Esophagus muscularis mucosa (tissue), 4 donors: ENCODE measurements around the gene TNFAIP2. TPM values are rescaled to one million over a fixed set of nuclear protein-coding genes. Genes with fewer than 3 reads are reported as not detected.
A peak's percentile ranks its signal among the peaks of the same experiment; 100 is the strongest.

Source experiments
- DNase-seq: peaks from one replicate; pipeline ENCODE4 v3.0.0-alpha.2; 2017; ENCODE audit errors: extremely low spot score
- H3K27ac ChIP-seq, 4 donors: fragments of 200-600 bp; sonication (generic); replicated peaks in 1 of 4; 1 replicate in 3 of 4; 2 replicates in 1 of 4; pipeline ENCODE4 v1.5.1; 2016 to 2019; ENCODE audit warnings: mild to moderate bottlenecking in 1 of 4
- H3K27me3 ChIP-seq, 4 donors: fragments of 200-600 bp; sonication (generic); one replicate each; pipeline versions ENCODE4 v1.5.1 to v1.6.0; 2016 to 2019
- H3K36me3 ChIP-seq, 4 donors: fragments of 200-600 bp; sonication (generic); one replicate each; pipeline ENCODE4 v1.5.1; 2016 to 2019
- H3K4me1 ChIP-seq, 4 donors: fragments of 200-600 bp; sonication (generic); one replicate each; pipeline ENCODE4 v1.5.1; 2016 to 2019
- H3K4me3 ChIP-seq, 4 donors: fragments of 200-600 bp; sonication (generic); 1 replicate in 2 of 4; 2 replicates in 2 of 4; pipeline ENCODE4 v1.5.1; 2016 to 2019; ENCODE audit warnings: mild to moderate bottlenecking in 4 of 4, moderate library complexity in 1 of 4
- H3K9me3 ChIP-seq, 4 donors: fragments of 200-600 bp; sonication (generic); 1 replicate in 3 of 4; 2 replicates in 1 of 4; pipeline ENCODE4 v1.5.1; 2016 to 2019
- EP300 ChIP-seq: sonication (generic); formaldehyde crosslinking; IDR thresholded peaks from one replicate; pipeline ENCODE4 v1.6.1; 2017; ENCODE audit warnings: antibody characterized with exemption
- POLR2A ChIP-seq: fragments of 450-650 bp; IDR thresholded peaks from one replicate; pipeline ENCODE4 v1.6.1; 2017; ENCODE audit warnings: antibody characterized with exemption, moderate library complexity, mild to moderate bottlenecking, low read depth
- POLR2AphosphoS5 ChIP-seq, 2 donors: sonication (generic); formaldehyde crosslinking; IDR thresholded peaks; one replicate each; pipeline ENCODE4 v1.6.1; 2017; ENCODE audit warnings: antibody characterized with exemption in 2 of 2
- WGBS: methylation state at CpG from one replicate; pipeline ENCODE4 v1.1.5; 2018; 5-methylcytosine and 5-hydroxymethylcytosine counted together
- intact Hi-C: fragments of 100-400 bp; cut with DNase I; formaldehyde crosslinking; loops from one replicate; pipeline ENCODE4 v1.15.1; 2023
- total RNA-seq, 4 donors: library from RNA; depleted of rRNA; stranded (reverse); fragments of >200 nt; gene quantifications; one replicate each; pipeline versions ENCODE4 v1.1.0 to v1.2.1, GENCODE V29; 2016
- TF ChIP-seq, protein P1 (sequence below), 3 experiments: fragments of 200-600 bp in 2 of 3; fragments of 450-650 bp in 1 of 3; sonication (generic) in 2 of 3; IDR thresholded peaks; one replicate each; pipeline ENCODE4 v1.5.1; 2017 to 2019; ENCODE audit warnings: antibody characterized with exemption in 3 of 3, mild to moderate bottlenecking in 2 of 3, moderate library complexity in 1 of 3

The TNFAIP2 gene
- total RNA-seq, 4 donors from 2014 or later, result 29.0 to 104 (median 74.0) TPM

DNA sequence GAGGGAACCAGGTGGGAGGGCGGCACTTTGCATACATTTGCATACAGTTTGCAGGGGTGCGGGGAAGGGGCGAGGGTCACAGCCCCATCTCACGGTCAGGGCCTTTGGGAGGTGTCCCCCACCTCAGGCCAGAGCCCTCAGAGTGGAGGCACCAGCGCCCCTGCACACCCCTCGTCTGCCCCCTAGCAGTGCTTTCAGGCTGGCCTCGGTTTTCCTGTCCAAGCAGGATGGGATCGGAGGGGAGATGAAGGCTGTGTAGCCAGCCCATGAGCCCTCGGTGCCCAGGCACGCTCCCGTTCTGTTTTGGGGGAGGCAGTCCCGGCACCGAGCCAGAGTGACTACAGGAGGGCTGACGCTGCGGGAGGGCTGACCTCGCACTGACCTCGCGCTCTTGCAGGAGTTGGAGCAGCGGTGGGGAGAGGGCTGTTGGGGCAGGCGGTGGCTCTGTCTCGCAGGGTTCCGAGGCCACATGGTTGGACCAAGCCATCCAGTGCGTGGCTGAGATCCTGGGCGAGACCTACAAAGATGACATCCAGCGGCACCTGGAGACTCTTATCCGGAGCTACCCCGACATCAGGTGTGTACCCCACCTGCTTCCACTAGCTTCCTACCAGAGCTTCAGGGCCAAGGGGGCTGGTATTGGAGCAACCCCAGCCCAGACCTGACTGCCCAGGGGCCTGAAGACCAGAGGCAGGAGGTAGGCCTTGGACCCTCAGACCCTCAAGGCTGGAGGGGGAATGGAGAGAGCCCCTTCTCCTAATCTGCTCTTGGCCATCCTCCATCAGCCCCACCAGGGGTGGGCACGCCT is 15.1 kb upstream of the TNFAIP2 start:
- intact Hi-C loops, result loop anchor here (5.0 kb wide), 2 partner anchors 34 to 79 kb away; no protein-coding TSS in a partner anchor
- TF ChIP-seq POLR2AphosphoS5 (IDR thresholded peaks at IDR 0.05), result no peak
- TF ChIP-seq, protein P1, sequence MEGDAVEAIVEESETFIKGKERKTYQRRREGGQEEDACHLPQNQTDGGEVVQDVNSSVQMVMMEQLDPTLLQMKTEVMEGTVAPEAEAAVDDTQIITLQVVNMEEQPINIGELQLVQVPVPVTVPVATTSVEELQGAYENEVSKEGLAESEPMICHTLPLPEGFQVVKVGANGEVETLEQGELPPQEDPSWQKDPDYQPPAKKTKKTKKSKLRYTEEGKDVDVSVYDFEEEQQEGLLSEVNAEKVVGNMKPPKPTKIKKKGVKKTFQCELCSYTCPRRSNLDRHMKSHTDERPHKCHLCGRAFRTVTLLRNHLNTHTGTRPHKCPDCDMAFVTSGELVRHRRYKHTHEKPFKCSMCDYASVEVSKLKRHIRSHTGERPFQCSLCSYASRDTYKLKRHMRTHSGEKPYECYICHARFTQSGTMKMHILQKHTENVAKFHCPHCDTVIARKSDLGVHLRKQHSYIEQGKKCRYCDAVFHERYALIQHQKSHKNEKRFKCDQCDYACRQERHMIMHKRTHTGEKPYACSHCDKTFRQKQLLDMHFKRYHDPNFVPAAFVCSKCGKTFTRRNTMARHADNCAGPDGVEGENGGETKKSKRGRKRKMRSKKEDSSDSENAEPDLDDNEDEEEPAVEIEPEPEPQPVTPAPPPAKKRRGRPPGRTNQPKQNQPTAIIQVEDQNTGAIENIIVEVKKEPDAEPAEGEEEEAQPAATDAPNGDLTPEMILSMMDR (IDR thresholded peaks at IDR 0.05), result no peak
- no peak for TF ChIP-seq POLR2A
- TF ChIP-seq EP300, result no peak
- H3K9me3 ChIP-seq, result no peaks in the 10 kb centered on the region
- H3K4me3 ChIP-seq, result no peak overlapping the region
- no peak for DNase-seq
- WGBS, result 88% methylated on average over 22 of the region's 28 CpGs
- H3K4me1 ChIP-seq, result peaks cover 35 to 67% (median 65%) of the 10 kb centered on the region in 4 donors
- H3K36me3 ChIP-seq, result no peaks in the 10 kb centered on the region
- peaks cover 0 to 47% (median 19%) of the 10 kb centered on the region in 4 donors for H3K27me3 ChIP-seq
- peak overlapping the region in 3 of 4 donors; percentile 16 to 53 (median 40) for H3K27ac ChIP-seq

DNA sequence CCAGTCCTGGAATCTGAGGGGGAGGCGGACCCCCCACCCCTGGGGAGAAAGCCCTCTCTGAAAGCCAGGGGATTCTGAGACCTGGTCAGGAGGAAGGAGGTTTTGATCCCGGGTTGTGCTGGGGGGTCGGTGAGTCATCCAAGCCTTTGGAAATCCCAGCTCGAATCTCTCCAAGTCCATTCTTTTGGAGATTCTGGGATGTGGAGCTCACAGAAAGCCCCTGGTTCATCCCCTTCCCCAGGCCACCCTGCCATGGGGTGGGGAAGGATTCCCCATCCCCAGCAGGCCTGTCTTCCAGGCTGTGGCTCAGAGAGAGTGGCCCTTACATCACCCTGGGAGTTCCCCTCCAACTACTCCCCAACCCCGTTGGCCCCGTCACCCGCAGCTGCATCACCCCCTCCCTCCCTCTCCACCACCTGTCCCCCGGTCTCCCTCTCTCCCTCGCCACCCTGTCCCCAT is 14.5 kb upstream of the TNFAIP2 start:
- Histone ChIP-seq H3K9me3 (no peaks in the 10 kb centered on the region), H3K4me1 (peaks cover 29 to 67% (median 64%) of the 10 kb centered on the region in 4 donors), H3K36me3 (no peaks in the 10 kb centered on the region), H3K4me3 (no peak overlapping the region), H3K27ac (peak overlapping the region in 3 of 4 donors; percentile 16 to 53 (median 40)), H3K27me3 (peaks cover 0 to 41% (median 13%) of the 10 kb centered on the region in 4 donors)
- DNase-seq, result no peak
- intact Hi-C loops, result loop anchor here (5.0 kb wide), 2 partner anchors 34 to 79 kb away; no protein-coding TSS in a partner anchor
- TF ChIP-seq, protein P1 (IDR thresholded peaks at IDR 0.05), result no peak
- TF ChIP-seq POLR2A (no peak), EP300 (no peak), POLR2AphosphoS5 (IDR thresholded peaks at IDR 0.05) (no peak)
- 56% methylated on average over 6 of the region's 9 CpGs for WGBS

DNA sequence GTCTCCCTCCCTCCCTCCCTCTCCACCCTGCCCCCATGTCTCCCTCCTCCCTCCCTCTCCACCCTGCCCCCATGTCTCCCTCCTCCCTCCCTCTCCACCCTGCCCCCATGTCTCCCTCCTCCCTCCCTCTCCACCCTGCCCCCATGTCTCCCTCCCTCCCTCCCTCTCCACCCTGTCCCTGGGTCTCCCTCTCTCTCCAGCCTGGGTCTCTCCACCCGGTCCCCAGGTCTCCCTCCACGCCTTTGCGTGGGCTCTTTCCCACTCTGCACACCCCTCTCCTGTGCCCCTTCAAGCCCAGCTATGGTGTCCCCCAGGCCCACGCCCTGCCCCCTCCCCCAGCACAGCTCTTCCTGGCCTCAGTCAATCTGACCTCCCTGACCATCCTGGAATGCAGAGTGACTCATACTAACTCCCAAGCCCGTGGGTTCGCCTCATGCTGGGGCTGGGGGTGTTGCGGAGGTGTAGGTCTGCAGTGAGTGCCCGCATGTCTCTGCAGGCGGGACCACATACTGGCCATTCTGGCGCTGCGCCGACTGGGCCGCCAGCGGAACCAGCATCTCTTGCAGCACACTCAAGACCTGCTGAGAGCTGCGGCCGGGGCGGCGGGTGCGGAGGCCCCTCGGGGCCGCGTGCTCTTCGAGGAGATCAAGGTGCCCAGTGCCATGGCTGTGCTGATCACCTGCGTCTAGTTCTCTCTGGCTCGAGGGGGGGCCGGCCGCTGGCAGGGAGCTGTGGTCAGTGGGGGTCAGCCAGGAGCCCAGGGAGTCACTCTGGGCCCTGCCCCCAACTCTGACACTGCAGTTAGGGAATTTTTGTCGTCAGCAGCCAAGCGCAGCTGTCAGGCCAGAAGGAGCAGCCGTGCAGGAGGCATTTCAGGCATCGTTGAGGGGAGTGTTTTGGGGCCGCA is 13.5 kb upstream of the TNFAIP2 start:
- H3K4me3 ChIP-seq, result peak overlapping the region in 2 of 4 donors; percentile 5 to 18
- intact Hi-C loops, result loop anchor here (5.0 kb wide), 2 partner anchors 33 to 78 kb away; no protein-coding TSS in a partner anchor
- no peak for TF ChIP-seq POLR2A
- TF ChIP-seq EP300, result no peak
- TF ChIP-seq, protein P1 (IDR thresholded peaks at IDR 0.05), result no peak
- TF ChIP-seq POLR2AphosphoS5 (IDR thresholded peaks at IDR 0.05), result no peak
- H3K27me3 ChIP-seq, result peaks cover 0 to 30% (median 3%) of the 10 kb centered on the region in 4 donors
- H3K27ac ChIP-seq, result peak overlapping the region; percentile 20 to 76 (median 53)
- WGBS, result 41% methylated on average over 11 of the region's 32 CpGs
- peaks cover 19 to 65% (median 62%) of the 10 kb centered on the region in 4 donors for H3K4me1 ChIP-seq
- no peak for DNase-seq
- H3K36me3 ChIP-seq, result no peaks in the 10 kb centered on the region
- no peaks in the 10 kb centered on the region for H3K9me3 ChIP-seq

DNA sequence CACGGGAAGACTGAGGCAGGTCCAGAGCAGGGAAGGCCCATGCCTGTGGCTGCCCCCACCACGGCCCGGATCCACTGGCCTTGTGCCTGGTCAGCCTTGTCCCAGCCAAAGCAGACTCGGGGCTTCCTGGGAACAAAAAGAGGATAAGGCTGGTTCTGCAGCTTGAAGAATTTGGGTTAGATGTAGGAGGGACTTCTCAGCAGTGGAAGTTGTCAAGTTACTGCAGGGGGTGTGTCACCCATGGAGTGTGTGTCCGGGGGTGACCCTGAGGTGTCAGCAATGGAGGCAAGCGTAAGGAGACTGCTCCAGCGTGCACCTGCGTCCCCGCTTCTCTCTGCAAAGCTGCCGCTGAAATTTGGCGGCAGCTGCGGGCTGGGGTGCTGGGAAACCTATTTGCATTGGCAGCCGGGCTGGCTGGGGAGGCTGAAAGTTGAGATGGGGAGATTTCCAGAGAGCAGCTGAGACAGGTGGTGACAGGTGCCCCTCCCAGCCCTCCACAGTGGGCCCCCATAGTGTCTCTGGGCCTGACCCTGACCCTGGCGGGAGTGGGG is 12.5 kb upstream of the TNFAIP2 start:
- Histone ChIP-seq H3K4me3 (no peak overlapping the region), H3K9me3 (no peaks in the 10 kb centered on the region), H3K4me1 (peaks cover 22 to 65% (median 62%) of the 10 kb centered on the region in 4 donors), H3K27ac (peak overlapping the region; percentile 20 to 76 (median 53)), H3K27me3 (peaks cover 0 to 21% (median 2%) of the 10 kb centered on the region in 4 donors), H3K36me3 (no peaks in the 10 kb centered on the region)
- 73% methylated on average over 14 of the region's 14 CpGs for WGBS
- intact Hi-C loops, result no loop called here
- no peak for DNase-seq
- TF ChIP-seq EP300 (no peak), POLR2A (no peak), POLR2AphosphoS5 (IDR thresholded peaks at IDR 0.05) (no peak)
- TF ChIP-seq, protein P1 (IDR thresholded peaks at IDR 0.05), result no peak
